Measurements from ENCODE around the gene ELL2. TPM values are rescaled to one million over a fixed set of nuclear protein-coding genes. Genes with fewer than 3 reads are reported as not detected.

ELL2 gene
- polyA plus RNA-seq, 1 donor (not counting 4 experiments of a cell fraction or from before 2014, with no cell fraction given) = 100 TPM

GRCh38 chr5:95973793-95974325, 12.2 kb upstream of the ELL2 start:
- no peak overlapping the region for H3K4me2 ChIP-seq (ENCODE audit: control insufficient read depth, extremely low read depth, insufficient read depth, low read depth, low read length)
- H3K36me3 ChIP-seq (ENCODE audit: control insufficient read depth in 2 of 2, extremely low read depth in 1 of 2, insufficient read depth in 2 of 2, low read length in 2 of 2) = no peaks in the 10 kb centered on the region
- H3K27me3 ChIP-seq (ENCODE audit: control insufficient read depth, extremely low read depth, insufficient read depth, low read length) = no peaks in the 10 kb centered on the region
- H3K9me1 ChIP-seq (ENCODE audit: control insufficient read depth, extremely low read depth, insufficient read depth, low read length) = no peaks in the 10 kb centered on the region
- dilution Hi-C loops (cut with MboI; ENCODE audit: extremely low pct_ligation_motif_present, low sequenced_read_pairs) = no loop called here
- TF ChIP-seq EZH2 (IDR thresholded peaks at IDR 0.05; ENCODE audit: low read length) (no peak), CTCF (optimal IDR thresholded peaks at IDR 0.05 in 1 of 3, IDR thresholded peaks at IDR 0.05 in 1 of 3, conservative IDR thresholded peaks at IDR 0.05 in 1 of 3; ENCODE audit: extremely low read depth in 1 of 3, insufficient read depth in 2 of 3, low read length in 3 of 3) (no peak)
- no peak overlapping the region for H2AFZ ChIP-seq (ENCODE audit: control insufficient read depth, low read length)
- H3K27ac ChIP-seq (ENCODE audit: control insufficient read depth, insufficient read depth, low read length) = no peak overlapping the region
- H4K20me1 ChIP-seq (ENCODE audit: control insufficient read depth, extremely low read depth, insufficient read depth, low read length) = no peaks in the 10 kb centered on the region
- H3K9ac ChIP-seq (ENCODE audit: control insufficient read depth, extremely low read depth, insufficient read depth, low read length) = no peak overlapping the region
- no peak overlapping the region for H3K4me3 ChIP-seq (ENCODE audit: control insufficient read depth in 2 of 3, extremely low read depth in 1 of 3, insufficient read depth in 2 of 3, low read depth in 1 of 3, low read length in 3 of 3)
- H3K9me3 ChIP-seq (ENCODE audit: control insufficient read depth, low read depth, low read length) = no peaks in the 10 kb centered on the region
- FAIRE-seq (no peak), DNase-seq (ENCODE audit: low read depth, low spot score) (no peak)
- H3K4me1 ChIP-seq (ENCODE audit: control insufficient read depth, extremely low read depth, insufficient read depth, low read length) = no peaks in the 10 kb centered on the region
- no peaks in the 10 kb centered on the region for H3K79me2 ChIP-seq (ENCODE audit: control insufficient read depth, insufficient read depth, low read length)

- H2AFZ ChIP-seq (ENCODE audit: control insufficient read depth, low read length) = no peak overlapping the region
- dilution Hi-C loops (cut with MboI; ENCODE audit: extremely low pct_ligation_motif_present, low sequenced_read_pairs) = no loop called here
- H3K4me2 ChIP-seq (ENCODE audit: control insufficient read depth, extremely low read depth, insufficient read depth, low read depth, low read length) = no peak overlapping the region
- DNase-seq (ENCODE audit: low read depth, low spot score) = no peak
- H4K20me1 ChIP-seq (ENCODE audit: control insufficient read depth, extremely low read depth, insufficient read depth, low read length) = no peaks in the 10 kb centered on the region
- no peaks in the 10 kb centered on the region for H3K36me3 ChIP-seq (ENCODE audit: control insufficient read depth in 2 of 2, extremely low read depth in 1 of 2, insufficient read depth in 2 of 2, low read length in 2 of 2)
- no peak overlapping the region for H3K9ac ChIP-seq (ENCODE audit: control insufficient read depth, extremely low read depth, insufficient read depth, low read length)
- no peak overlapping the region for H3K27ac ChIP-seq (ENCODE audit: control insufficient read depth, insufficient read depth, low read length)
- no peak for TF ChIP-seq EZH2 (IDR thresholded peaks at IDR 0.05; ENCODE audit: low read length)
- TF ChIP-seq CTCF (optimal IDR thresholded peaks at IDR 0.05 in 1 of 3, IDR thresholded peaks at IDR 0.05 in 1 of 3, conservative IDR thresholded peaks at IDR 0.05 in 1 of 3; ENCODE audit: extremely low read depth in 1 of 3, insufficient read depth in 2 of 3, low read length in 3 of 3) = no peak
- no peaks in the 10 kb centered on the region for H3K27me3 ChIP-seq (ENCODE audit: control insufficient read depth, extremely low read depth, insufficient read depth, low read length)
- no peaks in the 10 kb centered on the region for H3K79me2 ChIP-seq (ENCODE audit: control insufficient read depth, insufficient read depth, low read length)
- no peaks in the 10 kb centered on the region for H3K9me1 ChIP-seq (ENCODE audit: control insufficient read depth, extremely low read depth, insufficient read depth, low read length)
- no peak for FAIRE-seq
- H3K4me3 ChIP-seq (ENCODE audit: control insufficient read depth in 2 of 3, extremely low read depth in 1 of 3, insufficient read depth in 2 of 3, low read depth in 1 of 3, low read length in 3 of 3) = no peak overlapping the region
- no peaks in the 10 kb centered on the region for H3K4me1 ChIP-seq (ENCODE audit: control insufficient read depth, extremely low read depth, insufficient read depth, low read length)
- H3K9me3 ChIP-seq (ENCODE audit: control insufficient read depth, low read depth, low read length) = no peaks in the 10 kb centered on the region
Measured at GRCh38 chr5:95972196-95972595, 10.5 kb upstream of the ELL2 start.
